Heart left ventricle (tissue), 13 donors: ENCODE results near the gene USP48.

Source experiments
- POLR2A ChIP-seq, 2 donors: fragments of 450-650 bp; IDR thresholded peaks; one replicate each; pipeline ENCODE4 v1.6.1; 2017; ENCODE audit warnings: antibody characterized with exemption in 2 of 2, mild to moderate bottlenecking in 2 of 2, moderate library complexity in 2 of 2
- TF ChIP-seq, protein P1 (sequence below), 12 donors: fragments of 200-600 bp; sonication (generic) in 4 of 12; IDR thresholded peaks; one replicate each; pipeline versions ENCODE4 v1.5.0 to v1.8.0; 2018 to 2022; ENCODE audit warnings: antibody characterized with exemption in 12 of 12, mild to moderate bottlenecking in 5 of 12
- donor health status: ischemic (EF 13 %, LVEDD 7.1; RV severe dilation, severe dysfunction).
- donor health status: DM: no; HTN: yes; CAD: no.
- donor health status: DM: no; HTN: no; CAD: no.
- donor health status: ischemic (EF 25% LVEDD 6.9; RV normal size, moderate dysfunction).
- donor health status: ischemic (EF 25% LVEDD 5.7; RV mildly dilated, moderate dysfunction).
- donor health status: ischemic (EF 35%, LVEDD 5.7; RV mildly dilated, moderate dysfunction).
- donor health status: nonischemic (EF 11% LVEDD 7.7; RV severe dilation, severe dysfunction).
- donor health status: DM: yes; HTN: yes; CAD: no.
- donor health status: PGD.
- donor health status: ischemic (EF 29% LVEDD 5.4; RV normal size, mild dysfunction).
- donor health status: nonischemic (EF 23%, LVEDD 6.1; RV moderate dilation, normal function).

DNA sequence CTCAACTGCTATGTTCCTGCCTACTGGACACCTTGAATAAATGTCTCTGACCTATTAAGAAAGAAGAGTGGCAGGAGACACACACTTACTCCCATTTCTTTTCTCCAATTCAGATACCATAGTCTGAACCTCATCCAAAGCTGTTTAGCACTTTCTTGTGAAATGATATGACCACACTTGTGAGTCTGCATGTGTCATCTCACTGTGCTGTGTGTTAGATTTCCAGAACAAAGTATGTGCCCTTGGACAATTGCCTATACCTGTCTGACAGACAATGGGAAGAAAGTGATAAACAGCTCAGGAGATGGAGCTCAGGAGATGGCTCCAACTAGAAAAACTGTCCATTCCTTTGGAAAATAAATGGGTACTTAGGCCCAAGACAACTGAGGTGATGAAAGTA, 48.4 kb downstream of the USP48 start:
- TF ChIP-seq POLR2A (IDR thresholded peaks at IDR 0.05): no peak
- TF ChIP-seq, protein P1, sequence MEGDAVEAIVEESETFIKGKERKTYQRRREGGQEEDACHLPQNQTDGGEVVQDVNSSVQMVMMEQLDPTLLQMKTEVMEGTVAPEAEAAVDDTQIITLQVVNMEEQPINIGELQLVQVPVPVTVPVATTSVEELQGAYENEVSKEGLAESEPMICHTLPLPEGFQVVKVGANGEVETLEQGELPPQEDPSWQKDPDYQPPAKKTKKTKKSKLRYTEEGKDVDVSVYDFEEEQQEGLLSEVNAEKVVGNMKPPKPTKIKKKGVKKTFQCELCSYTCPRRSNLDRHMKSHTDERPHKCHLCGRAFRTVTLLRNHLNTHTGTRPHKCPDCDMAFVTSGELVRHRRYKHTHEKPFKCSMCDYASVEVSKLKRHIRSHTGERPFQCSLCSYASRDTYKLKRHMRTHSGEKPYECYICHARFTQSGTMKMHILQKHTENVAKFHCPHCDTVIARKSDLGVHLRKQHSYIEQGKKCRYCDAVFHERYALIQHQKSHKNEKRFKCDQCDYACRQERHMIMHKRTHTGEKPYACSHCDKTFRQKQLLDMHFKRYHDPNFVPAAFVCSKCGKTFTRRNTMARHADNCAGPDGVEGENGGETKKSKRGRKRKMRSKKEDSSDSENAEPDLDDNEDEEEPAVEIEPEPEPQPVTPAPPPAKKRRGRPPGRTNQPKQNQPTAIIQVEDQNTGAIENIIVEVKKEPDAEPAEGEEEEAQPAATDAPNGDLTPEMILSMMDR (IDR thresholded peaks at IDR 0.05): no peak
